Skeletal muscle satellite cell (primary cell): ENCODE data around the gene RPS25. TPM values are rescaled to one million over a fixed set of nuclear protein-coding genes. Genes with fewer than 3 reads are reported as not detected.
"Not testable (repeated sequence)": the region's sequence is repeated elsewhere in the genome, so short reads cannot be mapped to it uniquely, and the experiment has no call there.

Source experiments
- H3K27me3 ChIP-seq: 2 replicates; pipeline ENCODE4 v1.7.0; 2013; ENCODE audit warnings: low read length; ENCODE audit not compliant: control insufficient read depth, insufficient read depth
- H3K36me3 ChIP-seq: 2 replicates; pipeline ENCODE4 v1.7.0; 2013; ENCODE audit warnings: mild to moderate bottlenecking, control low read depth, low read length; ENCODE audit not compliant: insufficient read depth
- H3K4me1 ChIP-seq: 2 replicates; pipeline ENCODE4 v1.7.0; 2013; ENCODE audit warnings: low read length; ENCODE audit not compliant: control insufficient read depth, insufficient read depth
- H3K4me2 ChIP-seq: 2 replicates; pipeline ENCODE4 v1.7.0; 2013; ENCODE audit warnings: mild to moderate bottlenecking, low read length
- H3K4me3 ChIP-seq: 2 replicates; pipeline ENCODE4 v1.7.0; 2013; ENCODE audit warnings: low read length
- H3K9ac ChIP-seq: 2 replicates; pipeline ENCODE4 v1.7.0; 2013; ENCODE audit warnings: mild to moderate bottlenecking, low read depth, low read length, moderate library complexity
- H3K9me3 ChIP-seq: replicated peaks from 2 replicates; pipeline ENCODE4 v1.7.0; 2013; ENCODE audit warnings: mild to moderate bottlenecking, control low read depth, low read length
- total RNA-seq: library from RNA; depleted of rRNA; stranded (reverse); fragments of >200 nt; gene quantifications from 2 replicates; pipeline ENCODE4 v1.2.3, GENCODE V29; 2012; rRNA removed

The RPS25 gene
- 1,192 and 1,985 TPM in 2 replicates for total RNA-seq

DNA sequence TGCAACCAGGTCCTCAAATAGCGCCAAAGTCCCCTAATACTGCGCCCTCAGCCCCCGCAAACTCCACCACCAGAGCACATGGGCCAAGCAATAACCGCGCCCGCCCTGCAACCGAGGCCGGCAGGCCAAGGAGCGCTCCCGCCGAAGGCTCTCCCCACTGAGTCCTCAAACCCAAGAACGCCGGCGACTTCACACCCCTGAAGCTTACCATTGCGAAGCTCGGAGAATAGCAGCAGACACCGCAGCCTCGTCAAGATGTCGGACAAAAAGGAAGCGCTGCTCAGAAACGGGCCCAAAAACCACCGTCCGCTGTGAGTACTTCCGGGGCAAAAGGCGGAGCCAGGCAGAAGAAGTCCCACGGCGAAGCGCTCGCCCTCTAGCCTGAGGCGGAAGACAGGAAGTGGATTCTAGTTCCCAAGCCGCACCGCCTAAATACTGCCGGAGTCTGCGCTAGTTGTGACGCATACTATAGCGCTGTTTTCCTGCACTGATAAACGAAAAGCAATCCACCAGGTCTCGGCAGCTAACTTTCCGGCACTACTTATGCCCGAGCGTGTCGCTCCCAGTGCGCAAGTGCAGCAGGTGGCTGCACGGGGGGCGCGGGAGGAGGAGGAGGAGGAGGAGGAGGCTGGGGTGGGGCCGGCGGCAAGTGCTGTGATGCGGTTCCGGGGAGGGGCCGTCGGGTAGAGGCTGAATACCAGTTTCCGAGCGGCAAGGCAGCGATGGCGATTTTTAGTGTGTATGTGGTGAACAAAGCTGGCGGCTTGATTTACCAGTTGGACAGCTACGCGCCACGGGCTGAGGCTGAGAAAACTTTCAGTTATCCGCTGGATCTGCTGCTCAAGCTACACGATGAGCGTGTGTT, at the start of gene RPS25, which contains the start of gene TRAPPC4:
Gene RPS25 (minus strand): TSS at position 270 of the 865 bp plus-strand sequence. CDS start 59 bp downstream, at position 211.
Gene TRAPPC4 (plus strand): TSS at position 693 of the 865 bp plus-strand sequence. CDS start 30 bp downstream, at position 723.
- peak within 1 kb of the TSS; percentile 92 for H3K9ac ChIP-seq
- H3K27me3 ChIP-seq: no peaks in the 10 kb centered on the region
- H3K9me3 ChIP-seq: no peaks in the 10 kb centered on the region
- H3K4me3 ChIP-seq: peak within 1 kb of the TSS; percentile 76
- H3K4me1 ChIP-seq: peaks cover 15% of the 10 kb centered on the region
- peaks cover 46% of the 10 kb centered on the region for H3K36me3 ChIP-seq
- H3K4me2 ChIP-seq: peak within 1 kb of the TSS; percentile 92

GRCh38 chr11:119067371-119068222, 49.5 kb upstream of the RPS25 start, which contains the start of gene VPS11:
Gene VPS11 (plus strand): TSS chr11:119067818. CDS start chr11:119067824, 6 bp downstream.
- Histone ChIP-seq H3K9ac (peak within 1 kb of the TSS; percentile 93), H3K4me1 (peaks cover 10% of the 10 kb centered on the region), H3K27me3 (no peaks in the 10 kb centered on the region), H3K4me2 (peak within 1 kb of the TSS; percentile 83), H3K9me3 (no peaks in the 10 kb centered on the region), H3K4me3 (peak within 1 kb of the TSS; percentile 91), H3K36me3 (peaks cover 15% of the 10 kb centered on the region)

GRCh38 chr11:119065369-119065768, 47.2 kb upstream of the RPS25 start:
- H3K4me2 ChIP-seq: no peak overlapping the region
- H3K4me1 ChIP-seq: peaks cover 13% of the 10 kb centered on the region
- no peaks in the 10 kb centered on the region for H3K27me3 ChIP-seq
- H3K9me3 ChIP-seq: no peaks in the 10 kb centered on the region
- H3K36me3 ChIP-seq: peaks cover 4% of the 10 kb centered on the region
- no peak overlapping the region for H3K9ac ChIP-seq
- H3K4me3 ChIP-seq: no peak overlapping the region

- H3K36me3 ChIP-seq: no peaks in the 10 kb centered on the region
- no peak overlapping the region for H3K9ac ChIP-seq
- H3K9me3 ChIP-seq: no peaks in the 10 kb centered on the region
- H3K4me2 ChIP-seq: no peak overlapping the region
- H3K27me3 ChIP-seq: no peaks in the 10 kb centered on the region
- H3K4me3 ChIP-seq: no peak overlapping the region
- H3K4me1 ChIP-seq: peaks cover 13% of the 10 kb centered on the region
These were observed 44.6 kb upstream of the RPS25 start for GRCh38 chr11:119062779-119063178.

DNA sequence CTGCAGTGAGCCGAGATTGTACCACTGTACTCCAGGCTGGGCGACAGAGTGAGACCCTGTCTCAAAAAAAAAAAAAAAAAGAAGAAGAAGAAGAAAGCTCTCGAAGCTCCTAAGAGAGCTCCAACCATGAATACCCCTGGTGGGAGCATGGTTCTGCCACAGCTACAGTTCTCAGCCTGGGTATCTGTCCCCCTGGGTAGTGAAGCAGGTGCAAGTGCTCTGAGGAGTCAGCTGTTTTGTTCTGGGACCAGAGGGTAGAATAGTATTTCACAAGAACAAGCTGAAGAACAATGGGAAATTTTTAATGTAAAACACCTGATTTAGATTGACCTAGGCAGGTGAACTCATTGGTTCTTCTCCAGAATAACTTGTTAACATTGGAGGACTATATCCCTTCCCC, 43.1 kb upstream of the RPS25 start:
- H3K4me3 ChIP-seq: no peak overlapping the region
- no peaks in the 10 kb centered on the region for H3K9me3 ChIP-seq
- no peak overlapping the region for H3K4me2 ChIP-seq
- no peak overlapping the region for H3K9ac ChIP-seq
- H3K4me1 ChIP-seq: peaks cover 13% of the 10 kb centered on the region
- H3K36me3 ChIP-seq: no peaks in the 10 kb centered on the region
- H3K27me3 ChIP-seq: no peaks in the 10 kb centered on the region

GRCh38 chr11:119059128-119059527, 41.0 kb upstream of the RPS25 start:
- Histone ChIP-seq H3K36me3 (peaks cover 14% of the 10 kb centered on the region), H3K4me1 (peaks cover 26% of the 10 kb centered on the region)
- not testable (repeated sequence) for H3K9me3 ChIP-seq, H3K27me3 ChIP-seq, H3K4me2 ChIP-seq, H3K9ac ChIP-seq, H3K4me3 ChIP-seq

GRCh38 chr11:119057000-119057769, 39.0 kb upstream of the RPS25 start, which contains the start of gene HYOU1:
Gene HYOU1 (minus strand): TSS chr11:119057205. CDS start chr11:119056160, 1,045 bp downstream.
- no peaks in the 10 kb centered on the region for H3K9me3 ChIP-seq
- H3K4me2 ChIP-seq: peak within 1 kb of the TSS; percentile 97
- peak within 1 kb of the TSS; percentile 92 for H3K9ac ChIP-seq
- H3K36me3 ChIP-seq: peaks cover 33% of the 10 kb centered on the region
- H3K4me3 ChIP-seq: peak within 1 kb of the TSS; percentile 99
- H3K27me3 ChIP-seq: no peaks in the 10 kb centered on the region
- peaks cover 17% of the 10 kb centered on the region for H3K4me1 ChIP-seq

DNA sequence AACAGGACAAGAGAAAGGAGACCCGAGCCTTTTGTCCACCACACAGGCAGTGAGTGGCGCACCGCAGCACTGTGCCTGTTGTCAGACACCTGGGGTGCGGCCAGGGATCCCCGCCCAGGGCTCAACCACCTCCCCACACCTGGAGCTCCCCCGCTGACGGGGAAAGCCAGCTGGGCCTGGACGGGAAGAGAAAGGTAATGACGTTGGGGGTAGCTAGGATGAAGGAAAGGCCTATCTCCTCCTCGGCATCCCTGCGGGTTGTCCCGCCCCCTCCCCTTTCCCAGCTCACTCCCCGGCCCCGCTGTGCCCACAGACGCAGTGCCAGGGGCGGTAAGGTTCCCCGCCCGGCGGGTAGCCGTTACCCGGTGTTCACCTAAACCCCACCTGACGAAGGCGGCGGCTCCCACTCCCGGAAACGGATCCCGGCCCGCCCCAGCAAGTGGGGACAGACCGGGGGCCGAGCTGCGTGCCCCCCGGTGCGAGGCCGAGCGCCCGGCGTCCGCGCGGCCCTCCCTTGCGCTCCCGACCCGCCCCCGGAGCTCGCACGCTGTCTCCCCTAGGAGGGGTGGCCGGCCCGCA, 38.4 kb upstream of the RPS25 start:
- Histone ChIP-seq H3K36me3 (peaks cover 40% of the 10 kb centered on the region), H3K4me1 (peaks cover 17% of the 10 kb centered on the region), H3K9ac (peak overlapping the region; percentile 92), H3K4me3 (peak overlapping the region; percentile 99), H3K4me2 (peak overlapping the region; percentile 97), H3K9me3 (no peaks in the 10 kb centered on the region), H3K27me3 (no peaks in the 10 kb centered on the region)

- peak overlapping the region; percentile 99 for H3K4me3 ChIP-seq
- H3K4me1 ChIP-seq: peaks cover 17% of the 10 kb centered on the region
- H3K36me3 ChIP-seq: peaks cover 46% of the 10 kb centered on the region
- peak overlapping the region; percentile 92 for H3K9ac ChIP-seq
- H3K27me3 ChIP-seq: no peaks in the 10 kb centered on the region
- peak overlapping the region; percentile 97 for H3K4me2 ChIP-seq
- H3K9me3 ChIP-seq: no peaks in the 10 kb centered on the region
These were observed 37.8 kb upstream of the RPS25 start for GRCh38 chr11:119055901-119056300.

DNA sequence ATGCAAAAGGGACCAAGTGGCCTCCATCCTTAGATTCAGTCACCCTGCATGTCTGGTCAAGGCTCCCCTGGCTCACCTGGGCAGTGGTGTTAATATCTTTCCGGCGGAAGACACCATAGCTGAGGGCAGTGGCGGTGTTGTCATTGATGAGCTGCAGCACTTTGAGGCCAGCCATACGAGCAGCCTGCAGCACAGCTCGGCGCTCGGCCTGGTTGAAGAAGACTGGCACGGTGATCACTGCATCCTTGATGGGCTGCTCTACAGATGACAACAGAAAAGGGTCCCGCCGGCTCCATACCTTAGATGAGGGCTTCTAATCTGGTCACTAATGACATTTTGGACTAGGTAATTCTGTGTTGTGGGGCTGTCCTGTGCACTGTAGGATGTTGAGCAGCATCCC, 36.3 kb upstream of the RPS25 start:
- Histone ChIP-seq H3K9me3 (no peaks in the 10 kb centered on the region), H3K36me3 (peaks cover 58% of the 10 kb centered on the region), H3K9ac (no peak overlapping the region), H3K4me1 (peaks cover 17% of the 10 kb centered on the region), H3K4me2 (no peak overlapping the region), H3K27me3 (no peaks in the 10 kb centered on the region), H3K4me3 (no peak overlapping the region)
